Effector memory CD8-positive, alpha-beta T cell (primary cell): ENCODE data around the gene FOXS1.

Experiments used
- ATAC-seq: fragments of 150-1000 bp; cut with Tn5 transposase; replicated peaks from 2 replicates; pipeline ENCODE4 v1.10.0; 2021; ENCODE audit warnings: mild to moderate bottlenecking, moderate library complexity
- DNase-seq, 3 experiments: peaks; one replicate each; pipeline ENCODE4 v3.0.0; 2021
- H3K27ac Mint-ChIP-seq, 2 donors: one replicate each; pipeline ENCODE4 v1.8.0; 2022; ENCODE audit warnings: mild to moderate bottlenecking in 2 of 2, mixed read lengths in 2 of 2, moderate library complexity in 2 of 2
- H3K27me3 Mint-ChIP-seq, 2 donors: one replicate each; pipeline ENCODE4 v1.8.0; 2022; ENCODE audit warnings: mixed read lengths in 2 of 2
- H3K36me3 Mint-ChIP-seq: one replicate; pipeline ENCODE4 v1.8.0; 2022; ENCODE audit warnings: mild to moderate bottlenecking, moderate library complexity, mixed read lengths; ENCODE audit not compliant: insufficient read depth
- H3K4me1 Mint-ChIP-seq, 2 donors: one replicate each; pipeline ENCODE4 v1.8.0; 2022; ENCODE audit warnings: low read depth in 2 of 2, mixed read lengths in 2 of 2
- H3K4me3 Mint-ChIP-seq, 2 donors: one replicate each; pipeline ENCODE4 v1.8.0; 2022; ENCODE audit warnings: mild to moderate bottlenecking in 2 of 2, mixed read lengths in 2 of 2, moderate library complexity in 2 of 2
- H3K9me3 Mint-ChIP-seq, 2 donors: one replicate each; pipeline ENCODE4 v1.8.0; 2022; ENCODE audit warnings: mixed read lengths in 2 of 2

Gene FOXS1

GRCh38 chr20:31797364-31797763 is 48.0 kb downstream of the FOXS1 start:
- Mint-ChIP-seq H3K27me3 (no peaks in the 10 kb centered on the region), H3K4me1 (no peaks in the 10 kb centered on the region), H3K36me3 (peaks cover 7% of the 10 kb centered on the region), H3K27ac (no peak overlapping the region), H3K9me3 (no peaks in the 10 kb centered on the region), H3K4me3 (no peak overlapping the region)
- no peak for ATAC-seq
- no peak for DNase-seq
